A673 (cell line): ENCODE data around the gene DUSP3. TPM values are rescaled to one million over a fixed set of nuclear protein-coding genes. Genes with fewer than 3 reads are reported as not detected.

Experiments used
- BruUV-seq: library from RNA; stranded (reverse); fragments of 400-500 nt; replicated peaks from 2 replicates; lab custom pipeline; 2021; lab: Mats Ljungman, UMichigan
- CTCF ChIA-PET: fragments of 300-600 bp; sonication (Branson Sonifier 250); formaldehyde crosslinking; loops from one replicate; lab custom pipeline; 2022; ENCODE audit warnings: antibody characterized with exemption; lab: Charles Lee
- POLR2A ChIA-PET: fragments of 300-600 bp; sonication (Branson Sonifier 250); formaldehyde crosslinking; loops from one replicate; lab custom pipeline; 2022; ENCODE audit warnings: antibody characterized with exemption; ENCODE audit not compliant: low non-redundant PET; lab: Charles Lee
- DNase-seq: peaks from one replicate; pipeline ENCODE4 v3.0.0-alpha.2; 2015; ENCODE audit warnings: low spot score
- H3K27ac ChIP-seq: fragments of 200-600 bp; sonication (generic); 2 replicates; pipeline ENCODE4 v1.5.1; 2016; ENCODE audit warnings: mixed run types, low read depth, mild to moderate bottlenecking, mixed read lengths, antibody characterized with exemption, low read length; ENCODE audit not compliant: poor library complexity, severe bottlenecking
- H3K27me3 ChIP-seq: fragments of 200-600 bp; sonication (generic); replicated peaks from 2 replicates; pipeline ENCODE4 v1.6.1; 2017; ENCODE audit warnings: mixed run types, low read depth, mild to moderate bottlenecking, mixed read lengths, antibody characterized with exemption, low read length; ENCODE audit not compliant: insufficient read depth, poor library complexity
- H3K36me3 ChIP-seq: fragments of 200-600 bp; sonication (generic); 2 replicates; pipeline ENCODE4 v1.6.1; 2016; ENCODE audit warnings: mixed run types, mild to moderate bottlenecking, mixed read lengths, antibody characterized with exemption, low read length; ENCODE audit not compliant: insufficient read depth, poor library complexity, severe bottlenecking
- H3K4me1 ChIP-seq: fragments of 200-600 bp; sonication (generic); 2 replicates; pipeline ENCODE4 v1.6.1; 2017; ENCODE audit warnings: mixed run types, mild to moderate bottlenecking, mixed read lengths, antibody characterized with exemption, low read length; ENCODE audit not compliant: insufficient read depth, poor library complexity, severe bottlenecking
- H3K4me3 ChIP-seq: fragments of 200-600 bp; sonication (generic); 2 replicates; pipeline ENCODE4 v1.5.1; 2016; ENCODE audit warnings: low read depth, mixed run types, mild to moderate bottlenecking, mixed read lengths, low read length; ENCODE audit not compliant: poor library complexity, severe bottlenecking
- H3K9me3 ChIP-seq: fragments of 200-600 bp; sonication (generic); 2 replicates; pipeline ENCODE4 v1.6.1; 2016; ENCODE audit warnings: mixed run types, low read depth, mild to moderate bottlenecking, mixed read lengths, antibody characterized with exemption, low read length; ENCODE audit not compliant: poor library complexity, severe bottlenecking
- EZH2 ChIP-seq: fragments of 200-600 bp; sonication (generic); IDR thresholded peaks from 2 replicates; pipeline ENCODE4 v1.6.1; 2017; ENCODE audit warnings: borderline replicate concordance, low read depth, mild to moderate bottlenecking, mixed read lengths, antibody characterized with exemption, low read length; ENCODE audit not compliant: poor library complexity, severe bottlenecking
- intact Hi-C: fragments of 100-400 bp; cut with micrococcal nuclease; formaldehyde crosslinking; loops from one replicate; pipeline ENCODE4 v1.10.0; 2022; ENCODE audit not compliant: unreplicated experiment
- total RNA-seq: library from RNA; stranded (reverse); gene quantifications from 2 replicates; pipeline ENCODE4 v1.2.3, GENCODE V29; 2021
- TF ChIP-seq, protein P1 (sequence below): fragments of 300-800, 200-600 bp; sonication (generic); conservative IDR thresholded peaks from 2 replicates; pipeline ENCODE4 v1.5.1; 2017; ENCODE audit warnings: low read depth, mild to moderate bottlenecking, antibody characterized with exemption, low read length, moderate library complexity, mixed read lengths

Gene DUSP3
- total RNA-seq, 1 experiment from 2014 or later: 22.9 TPM

DNA sequence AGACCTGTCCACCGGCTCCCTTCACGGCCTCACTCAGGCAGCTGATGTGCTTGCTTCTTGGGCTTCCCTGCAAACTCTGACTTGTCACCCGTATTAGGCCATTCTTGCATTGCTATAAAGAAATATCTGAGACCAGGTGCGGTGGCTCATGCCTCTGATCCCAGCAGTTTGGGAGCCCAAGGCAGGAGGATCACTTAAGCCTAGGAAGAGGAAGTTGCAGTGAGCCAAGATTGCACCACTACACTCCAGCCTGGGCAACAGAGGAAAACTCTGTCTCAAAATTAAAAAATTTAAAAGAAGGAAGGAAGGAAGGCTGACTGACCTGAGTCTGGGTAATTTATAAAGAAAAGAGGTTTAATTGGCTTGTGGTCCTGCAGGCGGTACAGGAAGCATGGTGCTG is 37.1 kb downstream of the DUSP3 start:
- ChIA-PET POLR2A (no interaction called here), CTCF (no interaction called here)
- TF ChIP-seq, protein P1, sequence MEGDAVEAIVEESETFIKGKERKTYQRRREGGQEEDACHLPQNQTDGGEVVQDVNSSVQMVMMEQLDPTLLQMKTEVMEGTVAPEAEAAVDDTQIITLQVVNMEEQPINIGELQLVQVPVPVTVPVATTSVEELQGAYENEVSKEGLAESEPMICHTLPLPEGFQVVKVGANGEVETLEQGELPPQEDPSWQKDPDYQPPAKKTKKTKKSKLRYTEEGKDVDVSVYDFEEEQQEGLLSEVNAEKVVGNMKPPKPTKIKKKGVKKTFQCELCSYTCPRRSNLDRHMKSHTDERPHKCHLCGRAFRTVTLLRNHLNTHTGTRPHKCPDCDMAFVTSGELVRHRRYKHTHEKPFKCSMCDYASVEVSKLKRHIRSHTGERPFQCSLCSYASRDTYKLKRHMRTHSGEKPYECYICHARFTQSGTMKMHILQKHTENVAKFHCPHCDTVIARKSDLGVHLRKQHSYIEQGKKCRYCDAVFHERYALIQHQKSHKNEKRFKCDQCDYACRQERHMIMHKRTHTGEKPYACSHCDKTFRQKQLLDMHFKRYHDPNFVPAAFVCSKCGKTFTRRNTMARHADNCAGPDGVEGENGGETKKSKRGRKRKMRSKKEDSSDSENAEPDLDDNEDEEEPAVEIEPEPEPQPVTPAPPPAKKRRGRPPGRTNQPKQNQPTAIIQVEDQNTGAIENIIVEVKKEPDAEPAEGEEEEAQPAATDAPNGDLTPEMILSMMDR: no peak
- TF ChIP-seq EZH2: no peak
- Histone ChIP-seq H3K4me1 (peaks cover 8% of the 10 kb centered on the region), H3K27ac (no peak overlapping the region), H3K4me3 (no peak overlapping the region), H3K9me3 (no peaks in the 10 kb centered on the region), H3K27me3 (no peaks in the 10 kb centered on the region), H3K36me3 (no peaks in the 10 kb centered on the region)
- DNase-seq: no peak
- no TSS peak for BruUV-seq
- intact Hi-C loops: no loop called here

- CTCF ChIA-PET: no interaction called here
- intact Hi-C loops: no loop called here
- Histone ChIP-seq H3K4me3 (no peak overlapping the region), H3K27me3 (no peaks in the 10 kb centered on the region), H3K9me3 (no peaks in the 10 kb centered on the region), H3K27ac (no peak overlapping the region), H3K4me1 (no peaks in the 10 kb centered on the region), H3K36me3 (no peaks in the 10 kb centered on the region)
- TF ChIP-seq, protein P1: no peak
- TF ChIP-seq EZH2: no peak
- no TSS peak for BruUV-seq
- POLR2A ChIA-PET: interaction anchor here (0.6 kb wide), 1 partner anchor 135 kb away, joined by 3 read pairs; no protein-coding TSS in a partner anchor
- no peak for DNase-seq
These were observed 38.2 kb downstream of the DUSP3 start for GRCh38 chr17:43740541-43740940.

- ChIA-PET CTCF (no interaction called here), POLR2A (no interaction called here)
- H3K27me3 ChIP-seq: no peaks in the 10 kb centered on the region
- no peak for DNase-seq
- H3K36me3 ChIP-seq: no peaks in the 10 kb centered on the region
- H3K4me1 ChIP-seq: no peaks in the 10 kb centered on the region
- no peak for TF ChIP-seq EZH2
- TF ChIP-seq, protein P1: no peak
- no peaks in the 10 kb centered on the region for H3K9me3 ChIP-seq
- no peak overlapping the region for H3K4me3 ChIP-seq
- intact Hi-C loops: no loop called here
- no peak overlapping the region for H3K27ac ChIP-seq
- no TSS peak for BruUV-seq
These were observed 41.1 kb downstream of the DUSP3 start for GRCh38 chr17:43737722-43738121.
